ENCODE results near the gene C2orf81.

GRCh38 chr2:74387346-74387745, 34.1 kb downstream of the C2orf81 start:
- TF ChIP-seq, protein P1, sequence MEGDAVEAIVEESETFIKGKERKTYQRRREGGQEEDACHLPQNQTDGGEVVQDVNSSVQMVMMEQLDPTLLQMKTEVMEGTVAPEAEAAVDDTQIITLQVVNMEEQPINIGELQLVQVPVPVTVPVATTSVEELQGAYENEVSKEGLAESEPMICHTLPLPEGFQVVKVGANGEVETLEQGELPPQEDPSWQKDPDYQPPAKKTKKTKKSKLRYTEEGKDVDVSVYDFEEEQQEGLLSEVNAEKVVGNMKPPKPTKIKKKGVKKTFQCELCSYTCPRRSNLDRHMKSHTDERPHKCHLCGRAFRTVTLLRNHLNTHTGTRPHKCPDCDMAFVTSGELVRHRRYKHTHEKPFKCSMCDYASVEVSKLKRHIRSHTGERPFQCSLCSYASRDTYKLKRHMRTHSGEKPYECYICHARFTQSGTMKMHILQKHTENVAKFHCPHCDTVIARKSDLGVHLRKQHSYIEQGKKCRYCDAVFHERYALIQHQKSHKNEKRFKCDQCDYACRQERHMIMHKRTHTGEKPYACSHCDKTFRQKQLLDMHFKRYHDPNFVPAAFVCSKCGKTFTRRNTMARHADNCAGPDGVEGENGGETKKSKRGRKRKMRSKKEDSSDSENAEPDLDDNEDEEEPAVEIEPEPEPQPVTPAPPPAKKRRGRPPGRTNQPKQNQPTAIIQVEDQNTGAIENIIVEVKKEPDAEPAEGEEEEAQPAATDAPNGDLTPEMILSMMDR (IDR thresholded peaks at IDR 0.05; ENCODE audit: low read length), result no peak
- TF ChIP-seq EZH2 (IDR thresholded peaks at IDR 0.05; ENCODE audit: borderline replicate concordance, low read length), result no peak
